ENCODE results near the gene SEMA5A.
"Not testable (repeated sequence)": the region's sequence is repeated elsewhere in the genome, so short reads cannot be mapped to it uniquely, and the experiment has no call there.

Gene SEMA5A

GRCh38 chr5:9419794-9420193 is 126.1 kb downstream of the SEMA5A start:
- H3K27ac ChIP-seq (ENCODE audit: low read depth, low read length), result no peak overlapping the region
- H3K9ac ChIP-seq (ENCODE audit: low read length in 5 of 5), result no peak overlapping the region
- no peaks in the 10 kb centered on the region for H3K27me3 ChIP-seq (ENCODE audit: control insufficient read depth in 5 of 5, insufficient read depth in 4 of 5, low read length in 5 of 5)
- no peaks in the 10 kb centered on the region for H3K36me3 ChIP-seq (ENCODE audit: control insufficient read depth in 5 of 5, insufficient read depth in 5 of 5, low read length in 5 of 5)
- H3K9me3 ChIP-seq (ENCODE audit: control insufficient read depth in 5 of 5, low read length in 5 of 5), result peaks cover 0 to 5% (median 3%) of the 10 kb centered on the region in 5 donors
- H3K4me1 ChIP-seq (ENCODE audit: control insufficient read depth in 5 of 5, insufficient read depth in 5 of 5, low read length in 5 of 5), result peaks cover 0 to 9% (median 0%) of the 10 kb centered on the region in 5 donors
- H3K4me3 ChIP-seq (ENCODE audit: low read depth in 1 of 5, low read length in 5 of 5), result no peak overlapping the region

- H3K4me1 ChIP-seq (ENCODE audit: control insufficient read depth in 5 of 5, insufficient read depth in 5 of 5, low read length in 5 of 5), result peaks cover 0 to 4% (median 0%) of the 10 kb centered on the region in 5 donors
- no peak overlapping the region for H3K9ac ChIP-seq (ENCODE audit: low read length in 5 of 5)
- H3K36me3 ChIP-seq (ENCODE audit: control insufficient read depth in 5 of 5, insufficient read depth in 5 of 5, low read length in 5 of 5), result no peaks in the 10 kb centered on the region
- no peaks in the 10 kb centered on the region for H3K27me3 ChIP-seq (ENCODE audit: control insufficient read depth in 5 of 5, insufficient read depth in 4 of 5, low read length in 5 of 5)
- H3K4me3 ChIP-seq (ENCODE audit: low read depth in 1 of 5, low read length in 5 of 5), result no peak overlapping the region
- H3K9me3 ChIP-seq (ENCODE audit: control insufficient read depth in 5 of 5, low read length in 5 of 5), result peaks cover 0 to 5% (median 3%) of the 10 kb centered on the region in 5 donors
- H3K27ac ChIP-seq (ENCODE audit: low read depth, low read length), result no peak overlapping the region
Observed at GRCh38 chr5:9415566-9415965, 130.3 kb downstream of the SEMA5A start.

GRCh38 chr5:9415091-9415490 is 130.8 kb downstream of the SEMA5A start:
- peaks cover 0 to 5% (median 3%) of the 10 kb centered on the region in 5 donors for H3K9me3 ChIP-seq (ENCODE audit: control insufficient read depth in 5 of 5, low read length in 5 of 5)
- no peak overlapping the region for H3K27ac ChIP-seq (ENCODE audit: low read depth, low read length)
- H3K4me1 ChIP-seq (ENCODE audit: control insufficient read depth in 5 of 5, insufficient read depth in 5 of 5, low read length in 5 of 5), result peaks cover 0 to 4% (median 0%) of the 10 kb centered on the region in 5 donors
- no peaks in the 10 kb centered on the region for H3K27me3 ChIP-seq (ENCODE audit: control insufficient read depth in 5 of 5, insufficient read depth in 4 of 5, low read length in 5 of 5)
- H3K9ac ChIP-seq (ENCODE audit: low read length in 5 of 5), result no peak overlapping the region
- no peak overlapping the region for H3K4me3 ChIP-seq (ENCODE audit: low read depth in 1 of 5, low read length in 5 of 5)
- H3K36me3 ChIP-seq (ENCODE audit: control insufficient read depth in 5 of 5, insufficient read depth in 5 of 5, low read length in 5 of 5), result no peaks in the 10 kb centered on the region

GRCh38 chr5:9411142-9411541 is 134.7 kb downstream of the SEMA5A start:
- Histone ChIP-seq H3K27me3 (ENCODE audit: control insufficient read depth in 5 of 5, insufficient read depth in 4 of 5, low read length in 5 of 5) (no peaks in the 10 kb centered on the region), H3K9me3 (ENCODE audit: control insufficient read depth in 5 of 5, low read length in 5 of 5) (no peaks in the 10 kb centered on the region), H3K27ac (ENCODE audit: low read depth, low read length) (no peak overlapping the region), H3K4me1 (ENCODE audit: control insufficient read depth in 5 of 5, insufficient read depth in 5 of 5, low read length in 5 of 5) (peaks cover 0 to 4% (median 0%) of the 10 kb centered on the region in 5 donors), H3K4me3 (ENCODE audit: low read depth in 1 of 5, low read length in 5 of 5) (no peak overlapping the region), H3K9ac (ENCODE audit: low read length in 5 of 5) (no peak overlapping the region), H3K36me3 (ENCODE audit: control insufficient read depth in 5 of 5, insufficient read depth in 5 of 5, low read length in 5 of 5) (no peaks in the 10 kb centered on the region)

- Histone ChIP-seq H3K4me3 (ENCODE audit: low read depth in 1 of 5, low read length in 5 of 5) (no peak overlapping the region), H3K9me3 (ENCODE audit: control insufficient read depth in 5 of 5, low read length in 5 of 5) (no peaks in the 10 kb centered on the region), H3K27me3 (ENCODE audit: control insufficient read depth in 5 of 5, insufficient read depth in 4 of 5, low read length in 5 of 5) (no peaks in the 10 kb centered on the region), H3K36me3 (ENCODE audit: control insufficient read depth in 5 of 5, insufficient read depth in 5 of 5, low read length in 5 of 5) (no peaks in the 10 kb centered on the region), H3K4me1 (ENCODE audit: control insufficient read depth in 5 of 5, insufficient read depth in 5 of 5, low read length in 5 of 5) (peaks cover 0 to 8% (median 0%) of the 10 kb centered on the region in 5 donors), H3K27ac (ENCODE audit: low read depth, low read length) (no peak overlapping the region), H3K9ac (ENCODE audit: low read length in 5 of 5) (no peak overlapping the region)
Observed at GRCh38 chr5:9409413-9409960, 136.4 kb downstream of the SEMA5A start.

GRCh38 chr5:9408964-9409363 is 136.9 kb downstream of the SEMA5A start:
- no peak overlapping the region for H3K4me3 ChIP-seq (ENCODE audit: low read depth in 1 of 5, low read length in 5 of 5)
- no peaks in the 10 kb centered on the region for H3K36me3 ChIP-seq (ENCODE audit: control insufficient read depth in 5 of 5, insufficient read depth in 5 of 5, low read length in 5 of 5)
- H3K27me3 ChIP-seq (ENCODE audit: control insufficient read depth in 5 of 5, insufficient read depth in 4 of 5, low read length in 5 of 5), result no peaks in the 10 kb centered on the region
- H3K4me1 ChIP-seq (ENCODE audit: control insufficient read depth in 5 of 5, insufficient read depth in 5 of 5, low read length in 5 of 5), result peaks cover 0 to 8% (median 0%) of the 10 kb centered on the region in 5 donors
- H3K9me3 ChIP-seq (ENCODE audit: control insufficient read depth in 5 of 5, low read length in 5 of 5), result no peaks in the 10 kb centered on the region
- H3K9ac ChIP-seq (ENCODE audit: low read length in 5 of 5), result no peak overlapping the region
- no peak overlapping the region for H3K27ac ChIP-seq (ENCODE audit: low read depth, low read length)

GRCh38 chr5:9405196-9405754 is 140.6 kb downstream of the SEMA5A start:
- H3K27ac ChIP-seq (ENCODE audit: low read depth, low read length), result no peak overlapping the region
- peaks cover 0 to 15% (median 0%) of the 10 kb centered on the region in 5 donors for H3K4me1 ChIP-seq (ENCODE audit: control insufficient read depth in 5 of 5, insufficient read depth in 5 of 5, low read length in 5 of 5)

GRCh38 chr5:9401786-9402472 is 143.9 kb downstream of the SEMA5A start:
- no peaks in the 10 kb centered on the region for H3K27me3 ChIP-seq (ENCODE audit: control insufficient read depth in 5 of 5, insufficient read depth in 4 of 5, low read length in 5 of 5)
- H3K36me3 ChIP-seq (ENCODE audit: control insufficient read depth in 5 of 5, insufficient read depth in 5 of 5, low read length in 5 of 5), result no peaks in the 10 kb centered on the region
- no peak overlapping the region for H3K27ac ChIP-seq (ENCODE audit: low read depth, low read length)
- no peak overlapping the region for H3K4me3 ChIP-seq (ENCODE audit: low read depth in 1 of 5, low read length in 5 of 5)
- no peaks in the 10 kb centered on the region for H3K9me3 ChIP-seq (ENCODE audit: control insufficient read depth in 5 of 5, low read length in 5 of 5)
- H3K4me1 ChIP-seq (ENCODE audit: control insufficient read depth in 5 of 5, insufficient read depth in 5 of 5, low read length in 5 of 5), result peaks cover 0 to 15% (median 0%) of the 10 kb centered on the region in 5 donors
- no peak overlapping the region for H3K9ac ChIP-seq (ENCODE audit: low read length in 5 of 5)

More at GRCh38 chr5:9405196-9405754, 140.6 kb downstream of the SEMA5A start:
- Histone ChIP-seq H3K9ac (ENCODE audit: low read length in 5 of 5) (no peak overlapping the region), H3K4me3 (ENCODE audit: low read depth in 1 of 5, low read length in 5 of 5) (no peak overlapping the region), H3K27me3 (ENCODE audit: control insufficient read depth in 5 of 5, insufficient read depth in 4 of 5, low read length in 5 of 5) (no peaks in the 10 kb centered on the region), H3K9me3 (ENCODE audit: control insufficient read depth in 5 of 5, low read length in 5 of 5) (no peaks in the 10 kb centered on the region), H3K36me3 (ENCODE audit: control insufficient read depth in 5 of 5, insufficient read depth in 5 of 5, low read length in 5 of 5) (no peaks in the 10 kb centered on the region)

- peaks cover 0 to 10% (median 0%) of the 10 kb centered on the region in 5 donors for H3K4me1 ChIP-seq (ENCODE audit: control insufficient read depth in 5 of 5, insufficient read depth in 5 of 5, low read length in 5 of 5)
- not testable (repeated sequence) for H3K9me3 ChIP-seq (ENCODE audit: control insufficient read depth in 5 of 5, low read length in 5 of 5); H3K9ac ChIP-seq (ENCODE audit: low read length in 5 of 5); H3K36me3 ChIP-seq (ENCODE audit: control insufficient read depth in 5 of 5, insufficient read depth in 5 of 5, low read length in 5 of 5); H3K4me3 ChIP-seq (ENCODE audit: low read depth in 1 of 5, low read length in 5 of 5); H3K27me3 ChIP-seq (ENCODE audit: control insufficient read depth in 5 of 5, insufficient read depth in 4 of 5, low read length in 5 of 5); H3K27ac ChIP-seq (ENCODE audit: low read depth, low read length)
Observed at GRCh38 chr5:9399783-9400182, 146.1 kb downstream of the SEMA5A start.

GRCh38 chr5:9399094-9399493 is 146.8 kb downstream of the SEMA5A start:
- Histone ChIP-seq H3K4me1 (ENCODE audit: control insufficient read depth in 5 of 5, insufficient read depth in 5 of 5, low read length in 5 of 5) (peaks cover 0 to 7% (median 0%) of the 10 kb centered on the region in 5 donors), H3K4me3 (ENCODE audit: low read depth in 1 of 5, low read length in 5 of 5) (no peak overlapping the region), H3K27ac (ENCODE audit: low read depth, low read length) (no peak overlapping the region), H3K9ac (ENCODE audit: low read length in 5 of 5) (no peak overlapping the region), H3K36me3 (ENCODE audit: control insufficient read depth in 5 of 5, insufficient read depth in 5 of 5, low read length in 5 of 5) (no peaks in the 10 kb centered on the region), H3K27me3 (ENCODE audit: control insufficient read depth in 5 of 5, insufficient read depth in 4 of 5, low read length in 5 of 5) (no peaks in the 10 kb centered on the region), H3K9me3 (ENCODE audit: control insufficient read depth in 5 of 5, low read length in 5 of 5) (no peaks in the 10 kb centered on the region)
